ENCODE data around the gene MCTP1. TPM values are rescaled to one million over a fixed set of nuclear protein-coding genes. Genes with fewer than 3 reads are reported as not detected.

Gene MCTP1
- total and polyA plus RNA-seq, 9 of the 15 experiments (the other 6 are each of a cell fraction or from before 2014, with no cell fraction given) = 0.04 to 0.93 (median 0.06) TPM; not detected in 4

DNA sequence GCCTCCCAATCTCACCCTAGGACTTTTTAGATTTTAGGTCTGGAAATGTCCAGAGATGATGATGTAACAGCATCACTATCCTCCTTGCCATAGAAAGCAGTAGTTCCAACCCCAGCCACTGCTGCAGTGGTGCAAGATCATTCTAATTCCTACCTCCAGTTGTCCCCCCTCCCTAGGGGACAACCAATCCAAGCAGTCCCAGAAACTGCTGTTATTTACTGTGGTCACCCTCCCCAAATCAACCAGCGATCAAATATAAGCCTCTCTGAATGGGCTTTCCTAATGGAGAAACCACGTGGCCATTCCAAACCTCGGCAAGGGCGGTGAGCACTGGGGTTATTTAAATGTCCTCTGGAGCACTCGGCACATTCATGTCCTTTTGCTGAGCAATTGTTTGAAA is 506.6 kb downstream of the MCTP1 start:
- Histone ChIP-seq H3K36me3 (ENCODE audit: control insufficient read depth, insufficient read depth, low read length) (no peaks in the 10 kb centered on the region), H3K4me2 (ENCODE audit: insufficient read depth, low read length) (no peak overlapping the region), H3K27ac (ENCODE audit: extremely low read depth, low read depth, low read length) (no peak overlapping the region), H3K9ac (ENCODE audit: insufficient read depth in 1 of 2, low read depth in 2 of 2, low read length in 2 of 2) (no peak overlapping the region), H3K4me1 (replicated peaks in 1 of 2; ENCODE audit: control insufficient read depth in 2 of 2, insufficient read depth in 2 of 2, low read length in 2 of 2) (no peaks in the 10 kb centered on the region), H3K4me3 (no peak overlapping the region), H3K9me3 (replicated peaks; ENCODE audit: control insufficient read depth, insufficient read depth, low read depth, low read length) (no peaks in the 10 kb centered on the region), H3K9me1 (ENCODE audit: control insufficient read depth, insufficient read depth, low read length) (no peaks in the 10 kb centered on the region), H3K27me3 (ENCODE audit: control insufficient read depth in 2 of 2, insufficient read depth in 2 of 2, low read length in 2 of 2) (no peaks in the 10 kb centered on the region), H3K79me2 (ENCODE audit: control insufficient read depth, insufficient read depth, low read length) (no peaks in the 10 kb centered on the region), H4K20me1 (replicated peaks; ENCODE audit: control insufficient read depth, insufficient read depth, low read length) (no peaks in the 10 kb centered on the region), H2AFZ (ENCODE audit: low read depth, low read length) (no peak overlapping the region)
- intact Hi-C loops (cut with micrococcal nuclease) = no loop called here
- BruUV-seq (replicated peaks) = no TSS peak
- ATAC-seq (no peak; the same call in 2 of the 3 replicates), FAIRE-seq (no peak), DNase-seq (ENCODE audit: extremely low read depth in 1 of 4, low spot score in 3 of 4) (no peak)
- TF ChIP-seq POLR2AphosphoS2 (IDR thresholded peaks at IDR 0.05; ENCODE audit: low read length) = no peak
- TF ChIP-seq, protein P1, sequence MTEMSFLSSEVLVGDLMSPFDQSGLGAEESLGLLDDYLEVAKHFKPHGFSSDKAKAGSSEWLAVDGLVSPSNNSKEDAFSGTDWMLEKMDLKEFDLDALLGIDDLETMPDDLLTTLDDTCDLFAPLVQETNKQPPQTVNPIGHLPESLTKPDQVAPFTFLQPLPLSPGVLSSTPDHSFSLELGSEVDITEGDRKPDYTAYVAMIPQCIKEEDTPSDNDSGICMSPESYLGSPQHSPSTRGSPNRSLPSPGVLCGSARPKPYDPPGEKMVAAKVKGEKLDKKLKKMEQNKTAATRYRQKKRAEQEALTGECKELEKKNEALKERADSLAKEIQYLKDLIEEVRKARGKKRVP (CRISPR knock-in tag; IDR thresholded peaks at IDR 0.05) = no peak
- TF ChIP-seq ZNF347 (CRISPR knock-in tag; IDR thresholded peaks at IDR 0.05; ENCODE audit: low read depth) = no peak
- TF ChIP-seq ELF2 (CRISPR knock-in tag; IDR thresholded peaks at IDR 0.05) = no peak
- TF ChIP-seq ZNF217 (CRISPR knock-in tag; IDR thresholded peaks at IDR 0.05) = no peak
- no peak for TF ChIP-seq BDP1 (IDR thresholded peaks at IDR 0.05; ENCODE audit: insufficient read depth, insufficient read length)
- TF ChIP-seq ZNF75A (CRISPR knock-in tag; IDR thresholded peaks at IDR 0.05) = no peak
- TF ChIP-seq KLF6 (CRISPR knock-in tag; IDR thresholded peaks at IDR 0.05; ENCODE audit: borderline replicate concordance) = no peak
- TF ChIP-seq HDGF (IDR thresholded peaks at IDR 0.05) = no peak
- TF ChIP-seq ZNF586 (CRISPR knock-in tag; conservative IDR thresholded peaks at IDR 0.05) = no peak
- no peak for TF ChIP-seq CHD2 (IDR thresholded peaks at IDR 0.05; ENCODE audit: low read depth, low read length)
- TF ChIP-seq SMAD3 (CRISPR knock-in tag; conservative IDR thresholded peaks at IDR 0.05) = no peak
- TF ChIP-seq ZKSCAN3 (CRISPR knock-in tag; IDR thresholded peaks at IDR 0.05) = no peak
- TF ChIP-seq, protein P2, sequence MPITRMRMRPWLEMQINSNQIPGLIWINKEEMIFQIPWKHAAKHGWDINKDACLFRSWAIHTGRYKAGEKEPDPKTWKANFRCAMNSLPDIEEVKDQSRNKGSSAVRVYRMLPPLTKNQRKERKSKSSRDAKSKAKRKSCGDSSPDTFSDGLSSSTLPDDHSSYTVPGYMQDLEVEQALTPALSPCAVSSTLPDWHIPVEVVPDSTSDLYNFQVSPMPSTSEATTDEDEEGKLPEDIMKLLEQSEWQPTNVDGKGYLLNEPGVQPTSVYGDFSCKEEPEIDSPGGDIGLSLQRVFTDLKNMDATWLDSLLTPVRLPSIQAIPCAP (CRISPR knock-in tag; IDR thresholded peaks at IDR 0.05; ENCODE audit: borderline replicate concordance) = no peak
- TF ChIP-seq, protein P3, sequence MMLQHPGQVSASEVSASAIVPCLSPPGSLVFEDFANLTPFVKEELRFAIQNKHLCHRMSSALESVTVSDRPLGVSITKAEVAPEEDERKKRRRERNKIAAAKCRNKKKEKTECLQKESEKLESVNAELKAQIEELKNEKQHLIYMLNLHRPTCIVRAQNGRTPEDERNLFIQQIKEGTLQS (IDR thresholded peaks at IDR 0.05) = no peak
- TF ChIP-seq, protein P3 (CRISPR knock-in tag; conservative IDR thresholded peaks at IDR 0.05) = no peak
- WGBS (ENCODE audit: insufficient coverage, low coverage, missing lambda C conversion rate) = 0% methylated on average over 5 of the region's 5 CpGs
- ChIA-PET CTCF (ENCODE audit: low intra/inter-chr PET ratio) (no interaction called here), POLR2A (no interaction called here)
- in situ Hi-C loops (cut with MboI) = no loop called here
